Body of pancreas (tissue), 4 donors: ENCODE measurements around the gene S100A9. TPM values are rescaled to one million over a fixed set of nuclear protein-coding genes. Genes with fewer than 3 reads are reported as not detected.

Experiments used
- ATAC-seq: fragments of 150-250 bp; one replicate; pipeline ENCODE4 v1.9.1; 2016
- DNase-seq, 4 donors: peaks; one replicate each; pipeline ENCODE4 v3.0.0-alpha.2; 2019
- H3K27ac ChIP-seq, 4 donors: fragments of 200-600 bp; sonication (generic); 1 replicate in 3 of 4; 2 replicates in 1 of 4; pipeline versions ENCODE4 v1.5.1 to v1.6.1; 2016 to 2019; ENCODE audit warnings: mild to moderate bottlenecking in 1 of 4, mixed read lengths in 1 of 4, moderate library complexity in 1 of 4
- H3K27me3 ChIP-seq, 2 donors: fragments of 200-600 bp; sonication (generic); one replicate each; pipeline ENCODE4 v1.6.0; 2016; ENCODE audit warnings: mild to moderate bottlenecking in 1 of 2
- H3K36me3 ChIP-seq, 2 donors: fragments of 200-600 bp; sonication (generic); replicated peaks in 1 of 2; 2 replicates each; pipeline ENCODE4 v1.5.1; 2016; ENCODE audit warnings: low read depth in 2 of 2; ENCODE audit not compliant: insufficient read depth in 1 of 2
- H3K4me1 ChIP-seq: fragments of 200-600 bp; sonication (generic); one replicate; pipeline ENCODE4 v1.6.0; 2016
- H3K4me3 ChIP-seq, 2 donors: fragments of 200-600 bp; sonication (generic); 1 replicate in 1 of 2; 2 replicates in 1 of 2; pipeline ENCODE4 v1.5.1; 2016 to 2019
- H3K9me3 ChIP-seq, 3 donors: fragments of 200-600 bp; sonication (generic); 1 replicate in 2 of 3; 2 replicates in 1 of 3; pipeline ENCODE4 v1.5.1; 2016
- CTCF ChIP-seq, 7 experiments: fragments of 450-650 bp in 4 of 7; fragments of 200-600 bp in 3 of 7; sonication (generic) in 3 of 7; IDR thresholded peaks; one replicate each; pipeline ENCODE4 v1.5.1; 2016 to 2019; ENCODE audit warnings: antibody characterized with exemption in 7 of 7
- POLR2A ChIP-seq, 3 donors: fragments of 450-650 bp; IDR thresholded peaks; one replicate each; pipeline ENCODE4 v1.6.1; 2016; ENCODE audit warnings: antibody characterized with exemption in 3 of 3, mild to moderate bottlenecking in 2 of 3
- WGBS, 2 donors: methylation state at CpG; one replicate each; pipeline ENCODE4 v1.1.5; 2017; 5-methylcytosine and 5-hydroxymethylcytosine counted together
- intact Hi-C: fragments of 100-400 bp; cut with DNase I; formaldehyde crosslinking; loops from one replicate; pipeline ENCODE4 v1.15.1; 2023
- total RNA-seq, 2 donors: library from RNA; depleted of rRNA; stranded (reverse); fragments of >200 nt; gene quantifications; one replicate each; pipeline ENCODE4 v1.1.0, GENCODE V29; 2016

The S100A9 gene
- total RNA-seq, 2 donors from 2014 or later: 19.5 to 43.2 TPM

GRCh38 chr1:153347856-153348255 is 9.8 kb upstream of the S100A9 start:
- H3K4me1 ChIP-seq: peaks cover 11% of the 10 kb centered on the region
- no peaks in the 10 kb centered on the region for H3K9me3 ChIP-seq
- TF ChIP-seq CTCF (IDR thresholded peaks at IDR 0.05) (no peak), POLR2A (IDR thresholded peaks at IDR 0.05) (no peak)
- peaks cover 0 to 3% of the 10 kb centered on the region in 2 donors for H3K27me3 ChIP-seq
- DNase-seq (no peak), ATAC-seq (no peak)
- H3K4me3 ChIP-seq: no peak overlapping the region
- no peak overlapping the region for H3K27ac ChIP-seq
- 40 to 45% methylated on average over 6 to 7 of the region's 7 CpGs for whole genome bisulfite sequencing, 2 donors
- H3K36me3 ChIP-seq: no peaks in the 10 kb centered on the region
- intact Hi-C loops: no loop called here

- no peak for ATAC-seq
Observed at GRCh38 chr1:153348511-153349362, 8.9 kb upstream of the S100A9 start, which contains the start of gene PGLYRP4. PGLYRP4 (minus strand) TSS chr1:153348841; CDS start chr1:153347932, 909 bp downstream.

GRCh38 chr1:153349363-153350320 is 8.0 kb upstream of the S100A9 start:
- no peak overlapping the region for H3K27ac ChIP-seq
- ATAC-seq: no peak
- H3K4me1 ChIP-seq: peaks cover 5% of the 10 kb centered on the region
- 44 to 50% methylated on average over 15 to 17 of the region's 17 CpGs for WGBS, 2 donors
- intact Hi-C loops: no loop called here
- DNase-seq: no peak
- no peaks in the 10 kb centered on the region for H3K9me3 ChIP-seq
- H3K4me3 ChIP-seq: no peak overlapping the region
- peaks cover 0 to 3% of the 10 kb centered on the region in 2 donors for H3K27me3 ChIP-seq
- H3K36me3 ChIP-seq: no peaks in the 10 kb centered on the region
- TF ChIP-seq POLR2A (IDR thresholded peaks at IDR 0.05) (no peak), CTCF (IDR thresholded peaks at IDR 0.05) (no peak)

More at GRCh38 chr1:153348511-153349362, 8.9 kb upstream of the S100A9 start, which contains the start of gene PGLYRP4:
- TF ChIP-seq CTCF (IDR thresholded peaks at IDR 0.05) (no peak), POLR2A (IDR thresholded peaks at IDR 0.05) (no peak)
- intact Hi-C loops: no loop called here
- DNase-seq: no peak
- Histone ChIP-seq H3K36me3 (no peaks in the 10 kb centered on the region), H3K4me3 (no peak within 1 kb of the TSS), H3K9me3 (no peaks in the 10 kb centered on the region), H3K27ac (no peak within 1 kb of the TSS), H3K4me1 (peaks cover 11% of the 10 kb centered on the region), H3K27me3 (peaks cover 0 to 3% of the 10 kb centered on the region in 2 donors)
- WGBS, 2 donors: 38 to 42% methylated on average over 10 of the region's 10 CpGs

- WGBS, 2 donors: 19 to 29% methylated on average over 1 of the region's 1 CpG
- no peak overlapping the region for H3K27ac ChIP-seq
- H3K9me3 ChIP-seq: no peaks in the 10 kb centered on the region
- ATAC-seq (no peak), DNase-seq (no peak)
- no peak for TF ChIP-seq POLR2A (IDR thresholded peaks at IDR 0.05)
- TF ChIP-seq CTCF (IDR thresholded peaks at IDR 0.05): no peak
- peaks cover 0 to 3% of the 10 kb centered on the region in 2 donors for H3K27me3 ChIP-seq
- no peak overlapping the region for H3K4me3 ChIP-seq
- no peaks in the 10 kb centered on the region for H3K4me1 ChIP-seq
- H3K36me3 ChIP-seq: no peaks in the 10 kb centered on the region
- intact Hi-C loops: no loop called here
Observed at GRCh38 chr1:153350321-153350957, 7.2 kb upstream of the S100A9 start.
